ENCODE results near the gene SYNE1.

The SYNE1 gene

DNA sequence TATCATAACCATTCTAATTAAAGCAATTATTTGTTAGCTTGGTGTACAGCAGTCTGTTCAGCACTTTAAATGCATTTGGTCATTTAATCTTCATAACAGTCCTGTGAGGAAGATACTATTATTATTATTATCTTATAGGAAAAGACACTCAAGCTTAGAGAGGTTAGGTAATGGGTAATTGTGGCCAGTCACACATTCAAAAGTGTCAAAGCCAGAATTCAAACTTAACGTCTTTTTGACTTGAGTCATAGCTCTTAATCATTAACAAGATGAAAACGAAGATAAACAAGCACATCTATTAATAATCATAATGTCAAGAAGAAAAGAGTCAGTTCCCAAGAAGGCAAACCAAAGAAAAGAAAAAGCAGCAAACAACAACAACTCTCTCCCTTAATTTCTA lies 251.0 kb downstream of the SYNE1 start:
- TF ChIP-seq, protein P1, sequence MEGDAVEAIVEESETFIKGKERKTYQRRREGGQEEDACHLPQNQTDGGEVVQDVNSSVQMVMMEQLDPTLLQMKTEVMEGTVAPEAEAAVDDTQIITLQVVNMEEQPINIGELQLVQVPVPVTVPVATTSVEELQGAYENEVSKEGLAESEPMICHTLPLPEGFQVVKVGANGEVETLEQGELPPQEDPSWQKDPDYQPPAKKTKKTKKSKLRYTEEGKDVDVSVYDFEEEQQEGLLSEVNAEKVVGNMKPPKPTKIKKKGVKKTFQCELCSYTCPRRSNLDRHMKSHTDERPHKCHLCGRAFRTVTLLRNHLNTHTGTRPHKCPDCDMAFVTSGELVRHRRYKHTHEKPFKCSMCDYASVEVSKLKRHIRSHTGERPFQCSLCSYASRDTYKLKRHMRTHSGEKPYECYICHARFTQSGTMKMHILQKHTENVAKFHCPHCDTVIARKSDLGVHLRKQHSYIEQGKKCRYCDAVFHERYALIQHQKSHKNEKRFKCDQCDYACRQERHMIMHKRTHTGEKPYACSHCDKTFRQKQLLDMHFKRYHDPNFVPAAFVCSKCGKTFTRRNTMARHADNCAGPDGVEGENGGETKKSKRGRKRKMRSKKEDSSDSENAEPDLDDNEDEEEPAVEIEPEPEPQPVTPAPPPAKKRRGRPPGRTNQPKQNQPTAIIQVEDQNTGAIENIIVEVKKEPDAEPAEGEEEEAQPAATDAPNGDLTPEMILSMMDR (IDR thresholded peaks at IDR 0.05; ENCODE audit: control insufficient read depth, extremely low read depth, insufficient read depth), result no peak
- DNase-seq (ENCODE audit: low read depth), result no peak
- H3K4me3 ChIP-seq (ENCODE audit: low read depth, low read length), result no peak overlapping the region

DNA sequence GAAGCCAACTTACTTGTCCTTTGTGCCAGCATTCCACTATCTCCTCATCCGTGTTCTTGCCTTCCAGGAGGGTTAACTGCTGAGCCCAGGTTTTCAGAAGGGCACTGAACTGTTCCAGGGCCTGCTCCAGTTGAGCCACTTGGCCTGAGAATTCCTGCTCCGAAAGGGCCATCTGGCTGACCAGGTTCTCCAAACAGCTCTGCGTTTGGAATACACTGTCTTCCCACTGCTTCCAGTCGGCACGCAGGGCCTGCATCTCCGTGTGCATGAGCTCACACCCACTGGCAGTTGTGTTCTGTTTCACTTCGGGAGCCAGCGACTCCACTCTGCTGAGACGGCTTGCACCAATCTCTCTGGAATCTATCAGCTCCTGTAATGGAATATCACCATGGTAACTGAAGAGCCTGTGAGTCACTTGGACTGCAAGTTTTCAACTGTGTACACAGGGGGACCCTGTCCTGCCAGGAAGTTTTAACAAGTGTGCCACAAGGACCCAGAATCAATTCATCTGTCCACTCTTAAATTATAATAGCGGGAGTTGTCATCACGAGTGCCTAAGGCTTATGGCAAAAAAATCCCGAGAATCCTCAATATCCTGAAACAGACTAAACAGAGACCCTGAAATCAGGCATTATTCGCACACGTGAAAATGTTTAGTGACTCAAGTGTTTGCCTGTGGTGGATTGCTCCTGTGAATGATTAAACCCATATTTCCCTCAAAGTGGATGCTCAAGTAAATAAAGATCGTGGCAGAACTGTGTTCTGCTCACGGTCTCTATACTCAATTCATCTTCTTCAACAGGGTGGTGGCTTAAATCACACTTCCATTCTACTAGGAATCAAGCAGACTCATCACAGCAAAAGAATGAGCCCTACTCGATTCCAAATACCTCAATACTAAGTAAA lies 255.9 kb downstream of the SYNE1 start:
- no peak for DNase-seq (ENCODE audit: low read depth)
- TF ChIP-seq, protein P1 (IDR thresholded peaks at IDR 0.05; ENCODE audit: control insufficient read depth, extremely low read depth, insufficient read depth), result no peak
- H3K4me3 ChIP-seq (ENCODE audit: low read depth, low read length), result no peak overlapping the region

DNA sequence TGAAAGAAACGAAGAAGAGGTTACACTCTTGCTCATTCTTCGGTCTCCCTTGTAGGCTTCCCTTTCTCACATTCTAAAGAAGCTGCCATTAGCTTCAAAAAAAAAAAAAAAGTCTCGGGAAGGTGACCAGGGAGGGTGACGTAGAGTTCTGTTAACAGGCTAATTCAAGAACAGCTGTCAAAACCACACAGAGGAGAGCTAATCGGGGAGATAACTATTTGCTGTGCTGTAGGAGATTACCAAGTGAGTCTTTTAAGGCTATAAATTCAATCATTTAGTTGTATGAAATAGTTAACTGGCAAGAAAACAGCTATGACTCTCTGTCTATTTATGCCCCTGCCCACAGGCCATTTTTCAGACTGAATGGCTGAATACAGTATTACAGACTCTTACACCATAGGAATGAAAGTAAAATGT lies 256.8 kb downstream of the SYNE1 start:
- TF ChIP-seq, protein P1 (IDR thresholded peaks at IDR 0.05; ENCODE audit: control insufficient read depth, extremely low read depth, insufficient read depth), result no peak
- DNase-seq (ENCODE audit: low read depth), result no peak
- no peak overlapping the region for H3K4me3 ChIP-seq (ENCODE audit: low read depth, low read length)

DNA sequence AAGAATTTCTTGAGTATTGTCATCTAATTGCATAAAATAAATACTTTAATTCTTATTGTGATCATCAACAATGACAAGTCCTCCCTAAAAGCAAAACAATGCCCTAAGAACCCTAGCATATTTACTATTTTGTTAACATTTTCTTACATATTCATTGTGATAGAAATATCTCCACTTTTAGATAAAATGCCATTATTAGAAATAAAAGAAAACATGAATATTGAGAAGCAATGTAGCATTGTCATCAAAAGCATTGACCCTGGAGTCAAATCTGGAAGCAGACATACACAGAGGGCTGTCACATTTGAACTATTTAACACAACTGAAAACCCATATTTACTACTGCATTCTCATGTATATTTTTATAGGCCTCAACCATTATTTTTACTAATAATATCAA lies 257.7 kb downstream of the SYNE1 start:
- no peak overlapping the region for H3K4me3 ChIP-seq (ENCODE audit: low read depth, low read length)
- TF ChIP-seq, protein P1 (IDR thresholded peaks at IDR 0.05; ENCODE audit: control insufficient read depth, extremely low read depth, insufficient read depth), result no peak
- no peak for DNase-seq (ENCODE audit: low read depth)

DNA sequence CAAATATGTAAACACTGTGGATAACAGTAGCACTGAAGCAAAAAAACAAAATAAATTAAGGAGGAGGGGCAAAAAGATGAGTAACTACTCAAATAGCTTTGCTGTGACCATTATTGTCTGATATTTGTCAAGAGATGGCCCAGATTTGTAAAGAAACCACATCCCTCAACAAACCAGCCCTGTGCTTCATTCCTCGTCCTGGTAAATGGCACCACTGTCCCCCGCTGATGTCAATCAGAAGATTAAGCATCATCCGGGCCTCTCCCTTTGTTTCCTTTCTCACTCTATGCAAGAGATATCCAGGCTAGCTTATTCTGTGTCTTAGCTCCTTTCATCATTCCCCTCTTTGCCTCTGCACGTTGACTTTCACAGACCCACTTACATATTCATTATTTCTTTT lies 259.0 kb downstream of the SYNE1 start:
- no peak for DNase-seq (ENCODE audit: low read depth)
- TF ChIP-seq, protein P1 (IDR thresholded peaks at IDR 0.05; ENCODE audit: control insufficient read depth, extremely low read depth, insufficient read depth), result no peak
- H3K4me3 ChIP-seq (ENCODE audit: low read depth, low read length), result no peak overlapping the region

DNA sequence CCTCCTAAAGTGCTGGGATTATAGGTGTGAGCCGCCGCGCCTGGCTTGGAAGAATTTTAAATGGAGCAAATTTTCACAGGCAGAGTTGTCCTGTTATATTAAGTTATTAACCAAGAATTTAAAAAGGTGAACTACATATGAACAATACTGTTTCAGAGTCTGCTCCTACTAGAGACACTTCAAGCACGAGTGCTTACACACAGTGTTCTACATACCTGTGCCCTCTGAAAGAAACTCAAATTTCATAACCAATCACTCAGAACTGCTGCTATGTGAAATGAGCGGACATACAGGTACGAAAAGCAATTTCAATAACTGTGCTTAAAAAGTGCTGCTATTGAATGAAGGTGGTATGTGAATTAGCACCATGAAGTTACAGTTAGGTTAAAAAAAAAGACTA lies 262.0 kb downstream of the SYNE1 start:
- no peak overlapping the region for H3K4me3 ChIP-seq (ENCODE audit: low read depth, low read length)
- TF ChIP-seq, protein P1 (IDR thresholded peaks at IDR 0.05; ENCODE audit: control insufficient read depth, extremely low read depth, insufficient read depth), result no peak
- no peak for DNase-seq (ENCODE audit: low read depth)

DNA sequence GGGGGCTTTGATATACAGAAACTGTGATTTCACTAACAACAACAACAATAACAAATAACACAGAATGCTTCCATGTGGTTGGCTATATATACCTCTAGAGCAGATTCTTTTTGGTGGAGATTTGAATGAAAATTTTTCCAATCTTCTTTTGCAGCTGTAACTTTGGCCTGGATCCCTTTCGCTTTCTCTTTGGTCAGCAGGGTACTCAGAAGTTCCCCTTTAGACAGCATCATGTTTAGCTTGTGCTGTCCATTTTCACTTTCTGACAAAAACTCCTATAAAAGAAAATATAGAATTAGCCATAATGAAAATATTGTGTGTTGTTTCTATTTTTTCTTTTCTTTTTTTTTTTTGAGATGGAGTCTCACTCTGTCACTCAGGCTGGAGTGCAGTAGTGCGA lies 264.2 kb downstream of the SYNE1 start:
- no peak for DNase-seq (ENCODE audit: low read depth)
- no peak overlapping the region for H3K4me3 ChIP-seq (ENCODE audit: low read depth, low read length)
- TF ChIP-seq, protein P1 (IDR thresholded peaks at IDR 0.05; ENCODE audit: control insufficient read depth, extremely low read depth, insufficient read depth), result no peak
